Central memory CD8-positive, alpha-beta T cell (primary cell): Measurements from ENCODE around the gene PHKG2.

Experiments
- ATAC-seq: fragments of 150-1000 bp; cut with Tn5 transposase; replicated peaks from 2 replicates; pipeline ENCODE4 v1.10.0; 2022; ENCODE audit warnings: mild to moderate bottlenecking, moderate FRiP score, moderate number of reproducible peaks; ENCODE audit not compliant: poor library complexity, severe bottlenecking; ENCODE audit errors: extremely low read depth
- DNase-seq, 2 donors: peaks; one replicate each; pipeline ENCODE4 v3.0.0; 2021; ENCODE audit warnings: low spot score in 2 of 2
- H3K27ac Mint-ChIP-seq: one replicate; pipeline ENCODE4 v1.8.0; 2022; ENCODE audit warnings: low read depth, mild to moderate bottlenecking, moderate library complexity, mixed read lengths
- H3K27me3 Mint-ChIP-seq: one replicate; pipeline ENCODE4 v1.8.0; 2022; ENCODE audit warnings: mixed read lengths
- H3K36me3 Mint-ChIP-seq: one replicate; pipeline ENCODE4 v1.8.0; 2022; ENCODE audit warnings: mild to moderate bottlenecking, moderate library complexity, mixed read lengths; ENCODE audit not compliant: insufficient read depth
- H3K4me1 Mint-ChIP-seq: one replicate; pipeline ENCODE4 v1.8.0; 2022; ENCODE audit warnings: mixed read lengths
- H3K4me3 Mint-ChIP-seq: one replicate; pipeline ENCODE4 v1.8.0; 2022; ENCODE audit warnings: mild to moderate bottlenecking, moderate library complexity, mixed read lengths
- H3K9me3 Mint-ChIP-seq: one replicate; pipeline ENCODE4 v1.8.0; 2022; ENCODE audit warnings: mixed read lengths

The PHKG2 gene

DNA sequence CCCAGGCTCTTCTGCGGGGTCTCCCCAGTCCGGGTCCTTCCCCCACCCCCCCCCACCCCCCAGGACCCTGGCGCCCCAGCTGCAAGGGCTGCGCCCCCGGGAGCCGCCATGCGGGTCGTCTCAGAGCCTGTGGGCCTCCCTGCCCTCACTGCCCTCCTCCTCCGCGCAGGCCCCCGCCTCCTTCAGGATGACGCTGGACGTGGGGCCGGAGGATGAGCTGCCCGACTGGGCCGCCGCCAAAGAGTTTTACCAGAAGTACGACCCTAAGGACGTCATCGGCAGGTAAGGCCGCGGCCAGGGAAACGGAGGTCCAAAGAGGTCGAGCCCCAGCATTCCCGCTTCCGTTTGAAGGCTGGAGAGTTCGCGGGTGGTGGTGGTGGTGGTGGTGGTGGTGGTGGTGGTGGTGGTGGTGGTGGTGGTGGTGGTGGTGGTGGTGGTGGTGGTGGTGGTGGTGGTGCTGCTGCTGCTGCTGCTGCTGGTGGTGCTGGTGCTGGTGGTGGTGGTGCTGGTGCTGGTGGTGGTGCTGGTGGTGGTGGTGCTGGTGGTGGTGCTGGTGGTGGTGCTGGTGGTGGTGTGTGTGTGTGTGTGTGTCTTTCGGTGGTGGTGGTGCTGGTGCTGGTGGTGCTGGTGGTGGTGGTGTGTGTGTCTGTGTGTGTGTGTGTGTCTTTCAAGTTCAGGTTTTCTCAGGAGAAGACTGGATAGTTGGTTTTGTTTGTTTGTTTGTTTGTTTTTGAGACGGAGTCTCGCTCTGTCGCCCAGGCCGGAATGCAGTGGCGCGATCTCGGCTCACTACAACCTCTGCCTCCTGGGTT is 615 bp downstream of the PHKG2 start:
- Mint-ChIP-seq H3K36me3 (peaks cover 33% of the 10 kb centered on the region), H3K27ac (peak overlapping the region; percentile 86), H3K4me3 (peak overlapping the region; percentile 90), H3K9me3 (no peaks in the 10 kb centered on the region), H3K27me3 (no peaks in the 10 kb centered on the region), H3K4me1 (peaks cover 36% of the 10 kb centered on the region)
- ATAC-seq (peak; percentile 6), DNase-seq (no peak)

DNA sequence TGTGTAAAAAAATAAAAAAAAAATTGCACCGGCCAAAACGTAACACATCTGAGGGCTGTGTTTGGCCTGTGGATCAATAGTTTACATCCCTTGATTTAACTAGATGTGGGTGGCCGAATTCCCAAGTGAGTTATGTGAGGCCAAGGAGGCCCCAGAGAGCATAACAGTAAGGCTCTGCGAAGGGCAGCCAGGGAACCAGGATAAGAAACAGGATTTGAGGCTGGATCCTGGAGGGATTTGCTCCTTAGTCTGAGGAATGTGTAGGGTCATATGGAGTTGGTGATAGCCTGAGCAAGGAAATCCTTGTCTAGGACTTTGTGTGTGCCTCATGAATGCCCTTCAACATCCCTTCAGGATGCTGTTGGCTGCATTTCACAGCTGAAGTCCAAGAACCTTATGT is 2.0 kb downstream of the PHKG2 start:
- peaks cover 38% of the 10 kb centered on the region for H3K36me3 Mint-ChIP-seq
- H3K27ac Mint-ChIP-seq, result peak overlapping the region; percentile 35
- no peak overlapping the region for H3K4me3 Mint-ChIP-seq
- H3K4me1 Mint-ChIP-seq, result peaks cover 36% of the 10 kb centered on the region
- no peaks in the 10 kb centered on the region for H3K27me3 Mint-ChIP-seq
- H3K9me3 Mint-ChIP-seq, result no peaks in the 10 kb centered on the region
- DNase-seq, result no peak
- no peak for ATAC-seq

DNA sequence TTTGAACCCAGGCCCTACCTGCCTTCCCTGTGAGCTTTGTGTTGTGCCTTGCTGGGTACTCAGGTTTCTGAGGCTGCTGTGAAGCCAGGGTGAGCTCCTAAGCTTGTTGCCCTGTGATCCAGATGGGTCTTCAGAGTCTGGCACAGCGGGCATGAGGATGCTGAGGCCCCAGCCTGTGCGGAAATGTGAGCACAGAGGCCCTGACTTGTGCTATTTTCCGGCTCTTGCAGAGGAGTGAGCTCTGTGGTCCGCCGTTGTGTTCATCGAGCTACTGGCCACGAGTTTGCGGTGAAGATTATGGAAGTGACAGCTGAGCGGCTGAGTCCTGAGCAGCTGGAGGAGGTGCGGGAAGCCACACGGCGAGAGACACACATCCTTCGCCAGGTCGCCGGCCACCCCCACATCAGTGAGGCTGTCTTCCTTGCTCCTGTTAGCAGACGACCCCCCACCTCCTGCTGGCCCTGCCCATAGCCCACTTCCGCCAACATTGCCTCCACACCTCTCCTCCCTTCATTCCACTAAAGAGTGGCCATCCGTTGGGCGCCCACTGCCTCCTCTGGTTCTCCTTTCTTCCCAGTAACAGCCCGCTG is 2.7 kb downstream of the PHKG2 start:
- Mint-ChIP-seq H3K27ac (peak overlapping the region; percentile 12), H3K4me1 (peaks cover 36% of the 10 kb centered on the region), H3K4me3 (no peak overlapping the region), H3K27me3 (no peaks in the 10 kb centered on the region), H3K36me3 (peaks cover 41% of the 10 kb centered on the region), H3K9me3 (no peaks in the 10 kb centered on the region)
- DNase-seq (no peak), ATAC-seq (no peak)

DNA sequence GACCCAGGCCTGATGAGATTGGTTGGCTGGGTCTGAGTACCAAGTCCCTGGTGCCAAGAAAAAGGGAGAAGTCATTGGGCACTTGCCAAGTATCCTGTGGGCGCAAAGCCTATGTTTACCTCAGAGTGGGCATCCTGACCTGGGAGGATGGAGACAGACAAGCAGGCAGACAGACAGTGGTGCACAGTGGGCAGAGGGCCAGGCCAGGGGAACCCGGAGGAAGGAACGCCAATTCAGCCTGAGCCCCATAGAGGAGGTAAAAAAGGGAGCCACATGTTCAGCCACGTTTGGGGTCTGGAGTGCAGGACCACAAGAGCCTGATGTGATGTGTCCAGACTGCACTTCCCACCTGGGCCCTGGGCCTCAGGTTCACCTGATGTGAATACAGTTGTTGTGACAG is 5.4 kb downstream of the PHKG2 start:
- Mint-ChIP-seq H3K27ac (no peak overlapping the region), H3K27me3 (no peaks in the 10 kb centered on the region), H3K4me1 (peaks cover 27% of the 10 kb centered on the region), H3K36me3 (peaks cover 32% of the 10 kb centered on the region), H3K9me3 (no peaks in the 10 kb centered on the region), H3K4me3 (no peak overlapping the region)
- no peak for ATAC-seq
- no peak for DNase-seq

DNA sequence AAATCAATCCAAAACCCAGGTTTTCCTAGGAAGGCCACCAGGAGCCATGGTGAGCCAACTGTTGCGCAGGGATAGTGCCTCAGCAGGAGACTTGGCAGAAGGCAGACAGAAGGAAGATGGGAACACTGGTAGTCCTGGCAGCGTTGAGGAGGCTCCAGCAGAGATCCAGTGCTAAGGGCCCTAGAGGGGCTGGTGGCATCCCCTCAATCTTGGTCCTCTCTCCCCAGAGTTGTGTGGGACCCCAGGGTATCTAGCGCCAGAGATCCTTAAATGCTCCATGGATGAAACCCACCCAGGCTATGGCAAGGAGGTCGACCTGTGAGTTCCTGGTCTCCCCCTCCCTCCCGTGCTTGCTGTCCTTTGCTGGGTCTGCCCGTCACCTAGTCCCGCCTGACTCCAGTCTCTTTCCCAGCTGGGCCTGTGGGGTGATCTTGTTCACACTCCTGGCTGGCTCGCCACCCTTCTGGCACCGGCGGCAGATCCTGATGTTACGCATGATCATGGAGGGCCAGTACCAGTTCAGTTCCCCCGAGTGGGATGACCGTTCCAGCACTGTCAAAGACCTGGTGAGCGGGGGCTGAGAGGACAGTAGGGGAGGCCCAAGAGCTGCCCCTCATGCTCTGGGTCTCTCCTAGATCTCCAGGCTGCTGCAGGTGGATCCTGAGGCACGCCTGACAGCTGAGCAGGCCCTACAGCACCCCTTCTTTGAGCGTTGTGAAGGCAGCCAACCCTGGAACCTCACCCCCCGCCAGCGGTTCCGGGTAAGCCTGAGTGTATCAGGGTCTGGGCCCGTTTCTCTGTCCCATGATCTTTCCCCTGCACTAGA is 7.9 kb downstream of the PHKG2 start:
- H3K4me3 Mint-ChIP-seq, result no peak overlapping the region
- H3K9me3 Mint-ChIP-seq, result no peaks in the 10 kb centered on the region
- ATAC-seq (no peak), DNase-seq (no peak)
- peaks cover 14% of the 10 kb centered on the region for H3K4me1 Mint-ChIP-seq
- H3K27ac Mint-ChIP-seq, result peak overlapping the region; percentile 62
- H3K36me3 Mint-ChIP-seq, result peaks cover 23% of the 10 kb centered on the region
- H3K27me3 Mint-ChIP-seq, result no peaks in the 10 kb centered on the region

DNA sequence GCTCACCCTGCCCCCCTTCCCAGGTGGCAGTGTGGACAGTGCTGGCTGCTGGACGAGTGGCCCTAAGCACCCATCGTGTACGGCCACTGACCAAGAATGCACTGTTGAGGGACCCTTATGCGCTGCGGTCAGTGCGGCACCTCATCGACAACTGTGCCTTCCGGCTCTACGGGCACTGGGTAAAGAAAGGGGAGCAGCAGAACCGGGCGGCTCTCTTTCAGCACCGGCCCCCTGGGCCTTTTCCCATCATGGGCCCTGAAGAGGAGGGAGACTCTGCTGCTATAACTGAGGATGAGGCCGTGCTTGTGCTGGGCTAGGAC is 8.5 kb downstream of the PHKG2 start:
- Mint-ChIP-seq H3K4me3 (no peak overlapping the region), H3K27ac (no peak overlapping the region), H3K36me3 (peaks cover 23% of the 10 kb centered on the region), H3K9me3 (no peaks in the 10 kb centered on the region), H3K4me1 (peaks cover 10% of the 10 kb centered on the region), H3K27me3 (no peaks in the 10 kb centered on the region)
- DNase-seq (no peak), ATAC-seq (no peak)

DNA sequence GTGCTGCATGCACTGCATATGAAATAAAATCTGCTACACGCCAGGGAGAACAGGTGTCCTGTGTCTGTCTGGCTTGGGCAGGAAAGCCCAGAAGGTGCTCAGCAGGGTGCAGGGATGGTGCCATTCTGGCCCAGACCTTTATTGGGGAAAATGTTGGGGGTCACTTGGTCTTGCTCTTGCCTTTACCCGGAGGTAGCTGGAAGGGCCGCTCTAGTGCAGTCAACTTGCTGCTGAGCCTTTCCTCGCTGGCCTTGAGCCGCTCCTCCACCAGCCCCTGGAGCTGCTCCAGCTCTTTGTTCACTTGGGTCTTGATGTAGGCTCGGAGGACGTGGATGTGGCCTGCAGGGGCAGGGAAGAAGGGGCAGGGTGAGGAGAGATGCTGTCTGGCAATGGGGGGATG is 9.1 kb downstream of the PHKG2 start:
- DNase-seq, result no peak
- ATAC-seq, result no peak
- Mint-ChIP-seq H3K4me1 (peaks cover 10% of the 10 kb centered on the region), H3K36me3 (peaks cover 26% of the 10 kb centered on the region), H3K27me3 (no peaks in the 10 kb centered on the region), H3K9me3 (no peaks in the 10 kb centered on the region), H3K27ac (no peak overlapping the region), H3K4me3 (no peak overlapping the region)

DNA sequence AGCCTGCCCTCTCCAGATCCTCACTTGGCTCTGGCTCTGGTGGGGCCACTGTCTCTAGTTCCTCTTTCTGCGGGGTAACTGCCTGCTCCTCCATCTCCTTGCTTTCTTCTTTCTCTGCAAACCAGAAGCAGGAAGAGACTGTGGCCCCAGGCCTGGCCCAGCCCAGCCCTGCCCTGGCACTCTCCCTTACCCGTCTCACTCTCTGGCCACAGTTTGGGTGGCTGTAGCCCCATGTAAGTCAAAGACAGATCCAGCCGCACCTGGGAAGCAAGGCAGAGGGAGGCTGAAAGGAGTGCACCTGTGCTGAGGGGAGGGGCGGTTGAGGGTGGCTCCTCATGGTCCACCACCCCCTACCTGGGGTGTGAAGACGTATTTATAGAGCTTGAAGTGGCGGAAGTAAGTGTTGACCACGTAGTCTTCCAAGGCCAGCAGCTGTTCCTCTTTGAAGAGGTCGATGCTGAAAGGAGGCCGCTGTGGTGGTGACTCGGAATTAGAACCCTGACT is 10.8 kb downstream of the PHKG2 start:
- Mint-ChIP-seq H3K27me3 (no peaks in the 10 kb centered on the region), H3K4me3 (no peak overlapping the region), H3K27ac (no peak overlapping the region), H3K36me3 (peaks cover 26% of the 10 kb centered on the region), H3K9me3 (no peaks in the 10 kb centered on the region), H3K4me1 (peaks cover 23% of the 10 kb centered on the region)
- DNase-seq (no peak), ATAC-seq (no peak)

DNA sequence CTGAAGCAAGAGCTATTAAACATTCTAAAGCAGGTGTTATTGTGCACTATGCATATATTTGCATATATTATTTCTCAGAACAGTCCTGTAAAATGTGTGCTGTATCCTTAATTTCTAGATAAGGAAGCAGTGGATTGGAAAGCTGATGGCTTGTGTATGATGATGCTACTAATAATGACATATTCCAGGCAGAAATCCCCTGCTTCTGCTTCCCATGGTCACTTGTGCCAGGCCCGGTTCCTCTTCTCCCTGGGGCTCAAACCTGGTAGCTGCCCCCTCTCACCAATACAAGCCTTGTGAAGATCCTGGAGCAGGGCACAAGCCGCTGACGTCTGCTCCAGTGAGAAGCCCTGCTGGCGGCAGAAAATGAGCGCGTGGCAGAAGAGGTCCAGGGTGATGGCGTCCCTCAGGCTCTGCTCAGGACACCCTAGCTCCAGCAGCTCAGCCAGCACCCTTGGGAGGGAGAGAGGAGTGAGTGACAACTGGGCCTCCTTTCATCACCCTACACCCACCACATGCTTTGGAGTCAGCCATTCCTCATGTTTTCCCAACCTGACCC is 11.9 kb downstream of the PHKG2 start:
- ATAC-seq (no peak), DNase-seq (no peak)
- Mint-ChIP-seq H3K27me3 (no peaks in the 10 kb centered on the region), H3K4me3 (peak overlapping the region; percentile 92), H3K27ac (no peak overlapping the region), H3K9me3 (no peaks in the 10 kb centered on the region), H3K4me1 (peaks cover 23% of the 10 kb centered on the region), H3K36me3 (peaks cover 26% of the 10 kb centered on the region)

DNA sequence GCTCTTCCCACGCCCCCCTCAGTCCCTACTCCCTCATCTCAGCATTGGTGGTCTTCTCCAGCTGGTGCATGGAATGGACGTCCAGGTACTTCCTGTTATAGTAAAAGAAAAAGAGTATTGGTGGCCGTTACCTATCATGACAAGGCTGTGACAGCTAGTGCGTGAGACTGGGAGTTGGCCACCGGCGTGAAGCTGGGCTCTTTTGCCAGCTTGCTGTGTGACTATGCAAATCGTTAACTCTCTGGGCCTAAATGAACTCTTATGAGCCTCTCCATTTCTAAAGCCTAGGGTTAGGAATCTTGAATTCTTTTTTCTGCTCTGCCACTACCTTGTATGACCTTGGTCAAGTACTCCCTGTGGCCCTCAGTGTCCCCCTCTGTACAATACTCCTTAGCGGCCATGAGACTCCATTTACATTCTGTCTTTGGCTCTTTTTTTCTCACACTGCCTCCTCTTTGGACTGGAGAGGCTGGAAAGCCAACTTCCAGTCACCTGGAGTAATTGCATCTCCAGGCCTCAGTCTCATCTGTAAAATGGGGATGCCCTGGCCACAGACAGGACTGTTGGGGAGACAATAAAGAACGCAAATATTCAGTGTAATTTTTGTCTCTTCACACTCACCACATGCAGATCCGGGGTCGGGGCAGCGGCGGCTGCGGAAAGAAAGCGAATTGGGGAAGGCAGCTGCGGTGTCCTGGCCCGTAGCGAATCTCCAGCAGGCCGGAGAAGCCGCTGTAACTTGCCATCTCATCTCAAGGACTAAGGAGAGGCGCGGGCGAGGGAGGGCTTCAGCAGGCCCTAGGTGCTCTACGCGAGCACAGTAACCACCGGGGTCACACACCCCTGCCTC is 12.6 kb downstream of the PHKG2 start:
- H3K36me3 Mint-ChIP-seq, result peaks cover 31% of the 10 kb centered on the region
- no peak for ATAC-seq
- H3K4me3 Mint-ChIP-seq, result peak overlapping the region; percentile 92

DNA sequence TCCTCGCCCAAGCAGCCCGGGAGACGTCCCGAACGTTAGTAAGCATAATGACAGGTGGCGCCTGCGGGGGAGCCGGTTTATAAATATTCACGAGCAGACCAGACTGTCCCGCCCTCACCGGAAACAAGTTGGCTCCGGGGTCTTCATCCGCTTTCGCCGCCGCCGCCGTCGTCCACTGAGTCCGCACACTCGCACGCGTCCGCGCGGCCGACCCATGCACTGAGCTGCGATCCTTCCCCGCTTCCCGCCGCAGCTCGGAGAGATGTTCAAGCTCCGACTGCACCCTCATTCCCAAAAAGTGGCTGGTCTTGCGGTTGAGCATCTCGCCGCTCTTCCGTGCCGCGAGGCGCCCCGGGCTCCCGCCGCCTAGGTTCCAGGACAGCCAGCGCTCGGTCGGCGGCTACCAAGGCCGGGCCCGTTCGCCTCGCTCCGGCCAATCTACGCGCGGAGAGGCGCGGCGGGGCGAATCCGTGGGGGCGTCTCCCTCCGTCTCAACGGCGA is 13.3 kb downstream of the PHKG2 start:
- Mint-ChIP-seq H3K27me3 (no peaks in the 10 kb centered on the region), H3K36me3 (peaks cover 27% of the 10 kb centered on the region), H3K9me3 (no peaks in the 10 kb centered on the region), H3K4me3 (peak overlapping the region; percentile 92), H3K27ac (peak overlapping the region; percentile 90), H3K4me1 (peaks cover 25% of the 10 kb centered on the region)
- ATAC-seq (peak; percentile 44), DNase-seq (no peak)

More for the DNA sequence above, 12.6 kb downstream of the PHKG2 start:
- peak overlapping the region; percentile 90 for H3K27ac Mint-ChIP-seq
- H3K27me3 Mint-ChIP-seq, result no peaks in the 10 kb centered on the region
- DNase-seq, result no peak
- H3K9me3 Mint-ChIP-seq, result no peaks in the 10 kb centered on the region
- H3K4me1 Mint-ChIP-seq, result peaks cover 23% of the 10 kb centered on the region
